ENCODE data around the gene HFE.

- TF ChIP-seq ZBTB33 (IDR thresholded peaks at IDR 0.05) (no peak), CTCF (IDR thresholded peaks at IDR 0.05; ENCODE audit: low read depth, low read length, missing input control) (no peak), RAD21 (IDR thresholded peaks at IDR 0.05) (peak in 1 of 2 donors; percentile 13), SP1 (IDR thresholded peaks at IDR 0.05) (peak; percentile 51), REST (IDR thresholded peaks at IDR 0.05) (no peak), YY1 (IDR thresholded peaks at IDR 0.05) (peak; percentile 46), NR2F2 (IDR thresholded peaks at IDR 0.05) (no peak), ATF3 (IDR thresholded peaks at IDR 0.05) (no peak)
These were observed 16.1 kb upstream of the HFE start for GRCh38 chr6:26071135-26071534.
